A549 (cell line): ENCODE measurements around the gene OXLD1. TPM values are rescaled to one million over a fixed set of nuclear protein-coding genes. Genes with fewer than 3 reads are reported as not detected.

Source experiments
- ATAC-seq, 2 experiments: fragments of 200-7000 bp in 1 of 2; fragments of >200 bp in 1 of 2; cut with Nextera tagmentation in 1 of 2; cut with Tn5 transposase in 1 of 2; 3 replicates each; pipeline versions ENCODE4 v1.8.0 to v1.9.1; 2018 to 2020; ENCODE audit warnings: mild to moderate bottlenecking in 1 of 2, moderate library complexity in 1 of 2
- CTCF ChIA-PET: fragments of 300-600 bp; sonication (Branson Sonifier 250); formaldehyde crosslinking; extraction: SDS; loops from one replicate; lab custom pipeline; 2021; ENCODE audit warnings: antibody characterized with exemption, inconsistent platforms; lab: Yijun Ruan, JAX
- POLR2A ChIA-PET: fragments of 350-600 bp; formaldehyde crosslinking; extraction: SDS; loops from one replicate; lab custom pipeline; 2021; ENCODE audit warnings: antibody characterized with exemption, inconsistent platforms; lab: Yijun Ruan, JAX
- DNase-seq, 2 experiments: peaks; one replicate each; pipeline versions ENCODE4 v3.0.0 to v3.0.0-alpha.2; 2011 to 2016; ENCODE audit warnings: low read depth in 1 of 2, low spot score in 1 of 2
- FAIRE-seq: peaks from 2 replicates; lab custom pipeline; 2011; peaks lifted over from hg19 to GRCh38; lab: Jason Lieb, UNC
- H3K27ac ChIP-seq, 2 experiments: fragments of >200 bp; sonication (Bioruptor Twin); formaldehyde crosslinking; 3 replicates each; pipeline ENCODE4 v1.5.1; 2016 to 2017
- H3K4me1 ChIP-seq: fragments of >200 bp; sonication (Bioruptor Twin); formaldehyde crosslinking; 3 replicates; pipeline ENCODE4 v1.6.1; 2016
- H3K4me2 ChIP-seq: fragments of >200 bp; sonication (Bioruptor Twin); formaldehyde crosslinking; 3 replicates; pipeline ENCODE4 v1.6.1; 2016
- H3K4me3 ChIP-seq: fragments of >200 bp; sonication (Bioruptor Twin); formaldehyde crosslinking; 3 replicates; pipeline ENCODE4 v1.5.1; 2016
- H3K9me3 ChIP-seq: fragments of >200 bp; sonication (Bioruptor Twin); formaldehyde crosslinking; 3 replicates; pipeline ENCODE4 v1.6.1; 2016
- BHLHE40 ChIP-seq: IDR thresholded peaks from 2 replicates; pipeline ENCODE4 v1.6.1; 2012; ENCODE audit warnings: low read depth, low read length, inconsistent platforms
- CBX2 ChIP-seq: fragments of 200-600 bp; sonication (generic); IDR thresholded peaks from 2 replicates; pipeline ENCODE4 v1.6.1; 2016; ENCODE audit warnings: low read depth, mild to moderate bottlenecking, borderline replicate concordance
- EHF ChIP-seq: fragments of 250-450 bp; sonication (Bioruptor Pico); IDR thresholded peaks from 2 replicates; pipeline ENCODE4 v1.5.0; 2020; ENCODE audit warnings: mild to moderate bottlenecking
- EHMT2 ChIP-seq: fragments of 200-600 bp; sonication (generic); IDR thresholded peaks from 2 replicates; pipeline ENCODE4 v1.6.1; 2016; ENCODE audit warnings: antibody characterized with exemption, low read depth, mild to moderate bottlenecking, moderate library complexity
- FOSB ChIP-seq: fragments of 250-450 bp; sonication (Bioruptor Pico); IDR thresholded peaks from 2 replicates; pipeline ENCODE4 v1.5.0; 2020; ENCODE audit warnings: mild to moderate bottlenecking, moderate library complexity
- FOSL2 ChIP-seq, 2 experiments: fragments of 450-650 bp in 1 of 2; fragments of >200 bp in 1 of 2; sonication (Bioruptor Twin) in 1 of 2; formaldehyde crosslinking; IDR thresholded peaks; 2 replicates each; pipeline versions ENCODE4 v1.5.0 to v1.6.1; 2016 to 2020; ENCODE audit warnings: mild to moderate bottlenecking in 1 of 2, moderate library complexity in 1 of 2
- GATA3 ChIP-seq: IDR thresholded peaks from 2 replicates; pipeline ENCODE4 v1.6.1; 2012; ENCODE audit warnings: borderline replicate concordance
- PHF8 ChIP-seq: fragments of 200-600 bp; sonication (generic); IDR thresholded peaks from 2 replicates; pipeline ENCODE4 v1.6.1; 2016; ENCODE audit warnings: low read depth, mild to moderate bottlenecking, antibody characterized with exemption, moderate library complexity, borderline replicate concordance
- POLR2A ChIP-seq: IDR thresholded peaks from 2 replicates; pipeline ENCODE4 v1.6.1; 2012; ENCODE audit warnings: mild to moderate bottlenecking, low read length
- RARB ChIP-seq: fragments of 250-450 bp; sonication (Bioruptor Pico); IDR thresholded peaks from 2 replicates; pipeline ENCODE4 v1.8.0; 2021; ENCODE audit warnings: mild to moderate bottlenecking, moderate library complexity
- RCOR1 ChIP-seq: fragments of 150-350 bp; IDR thresholded peaks from 2 replicates; pipeline ENCODE4 v1.6.1; 2014; ENCODE audit warnings: antibody characterized with exemption, low read length, low read depth
- RNF2 ChIP-seq: fragments of 200-600 bp; sonication (generic); IDR thresholded peaks from 2 replicates; pipeline ENCODE4 v1.6.1; 2016; ENCODE audit warnings: low read depth, mild to moderate bottlenecking, antibody characterized with exemption, moderate library complexity, borderline replicate concordance
- TFCP2L1 ChIP-seq: fragments of 250-450 bp; sonication (Bioruptor Pico); IDR thresholded peaks from 2 replicates; pipeline ENCODE4 v1.5.0; 2021; ENCODE audit warnings: mild to moderate bottlenecking
- ZC3H11A ChIP-seq: fragments of 450-650 bp; IDR thresholded peaks from 2 replicates; pipeline ENCODE4 v1.6.1; 2014; ENCODE audit warnings: antibody characterized with exemption, mild to moderate bottlenecking
- ZSCAN20 ChIP-seq: fragments of 250-450 bp; sonication (Bioruptor Pico); IDR thresholded peaks from 2 replicates; pipeline ENCODE4 v1.8.0; 2022; ENCODE audit warnings: mild to moderate bottlenecking, moderate library complexity
- WGBS: methylation state at CpG from one replicate; pipeline ENCODE4 v1.1.6; 2017; ENCODE audit errors: missing lambda C conversion rate; 5-methylcytosine and 5-hydroxymethylcytosine counted together
- polyA plus RNA-seq, 4 experiments: library from polyadenylated mRNA; depleted of rRNA in 3 of 4; stranded (reverse); fragments of >200 nt; fragmentation: RNase III in 1 of 4; extraction: RNeasy Plus Mini Kit Qiagen cat#74134 plus additional on column Dnase treatment in 1 of 4; gene quantifications; 2 replicates in 3 of 4; 3 replicates in 1 of 4; pipeline ENCODE4 v1.2.3, GENCODE V29; 2011 to 2017
- TF ChIP-seq, protein P1 (sequence below): fragments of 150-350 bp; IDR thresholded peaks from 2 replicates; pipeline ENCODE4 v1.6.1; 2014; ENCODE audit warnings: low read depth, mild to moderate bottlenecking, low read length
- TF ChIP-seq, protein P2 (sequence below): IDR thresholded peaks from 2 replicates; pipeline ENCODE4 v1.6.1; 2012; ENCODE audit warnings: low read depth, borderline replicate concordance
- TF ChIP-seq, protein P3 (sequence below): fragments of 200-600 bp; sonication (generic); IDR thresholded peaks from 2 replicates; pipeline ENCODE4 v1.6.1; 2016; ENCODE audit warnings: antibody characterized with exemption, mild to moderate bottlenecking, moderate library complexity
- TF ChIP-seq, protein P4 (sequence below): fragments of 450-650 bp; IDR thresholded peaks from 2 replicates; pipeline ENCODE4 v1.6.1; 2014; ENCODE audit warnings: antibody characterized with exemption

The OXLD1 gene
- polyA plus RNA-seq, 2 of the 4 experiments (the other 2 are of a cell fraction), result 38.7 to 47.1 TPM

DNA sequence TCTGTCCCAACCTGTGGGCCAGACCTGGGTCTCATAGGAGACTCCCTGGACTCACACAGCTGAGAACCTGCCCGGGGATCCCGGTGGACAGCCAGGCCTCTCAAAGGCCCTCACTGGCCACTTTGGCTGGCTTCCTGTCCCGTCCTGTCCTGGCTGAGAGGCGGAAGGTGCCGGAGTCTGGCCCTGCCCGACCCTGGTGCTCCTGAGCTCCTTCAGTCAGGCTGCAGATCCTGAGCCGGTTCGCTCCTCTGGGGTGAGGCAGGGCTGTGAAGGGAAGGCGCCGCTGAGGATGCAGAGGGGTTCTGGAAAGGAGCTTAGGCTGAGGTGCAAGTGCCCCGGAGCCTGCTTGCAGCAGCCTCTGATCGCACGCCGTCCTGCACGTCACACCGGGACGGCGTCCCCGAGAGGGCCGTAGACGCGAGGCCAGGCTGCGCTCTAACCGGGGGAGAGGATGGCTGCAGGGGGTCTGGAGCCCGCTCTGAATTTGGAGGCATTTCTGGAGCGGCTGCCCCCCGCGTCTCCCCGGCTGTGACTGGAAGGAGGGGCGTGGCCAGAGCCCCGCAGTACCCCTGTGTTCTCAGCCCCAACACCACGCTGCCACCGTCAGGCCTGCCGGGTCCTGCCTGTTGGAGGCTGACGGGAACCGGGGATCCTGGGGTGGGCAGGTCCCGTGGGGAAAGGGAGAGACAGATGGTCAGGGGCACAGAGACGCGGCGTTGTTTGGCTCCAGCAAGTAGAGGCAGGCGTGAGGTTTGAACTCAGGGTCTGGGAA lies 21.6 kb upstream of the OXLD1 start:
- H3K4me2 ChIP-seq, result no peak overlapping the region
- no peak for FAIRE-seq
- no peak for DNase-seq
- TF ChIP-seq TFCP2L1 (CRISPR knock-in tag) (no peak), EHMT2 (no peak)
- TF ChIP-seq, protein P1, sequence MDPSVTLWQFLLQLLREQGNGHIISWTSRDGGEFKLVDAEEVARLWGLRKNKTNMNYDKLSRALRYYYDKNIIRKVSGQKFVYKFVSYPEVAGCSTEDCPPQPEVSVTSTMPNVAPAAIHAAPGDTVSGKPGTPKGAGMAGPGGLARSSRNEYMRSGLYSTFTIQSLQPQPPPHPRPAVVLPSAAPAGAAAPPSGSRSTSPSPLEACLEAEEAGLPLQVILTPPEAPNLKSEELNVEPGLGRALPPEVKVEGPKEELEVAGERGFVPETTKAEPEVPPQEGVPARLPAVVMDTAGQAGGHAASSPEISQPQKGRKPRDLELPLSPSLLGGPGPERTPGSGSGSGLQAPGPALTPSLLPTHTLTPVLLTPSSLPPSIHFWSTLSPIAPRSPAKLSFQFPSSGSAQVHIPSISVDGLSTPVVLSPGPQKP, result no peak
- TF ChIP-seq, all 56 proteins: peak for 0
- Histone ChIP-seq H3K27ac (no peak overlapping the region), H3K9me3 (no peaks in the 10 kb centered on the region), H3K4me3 (no peak overlapping the region), H3K4me1 (peaks cover 11% of the 10 kb centered on the region)
- ATAC-seq, result no peak
- 90% methylated on average over 41 of the region's 41 CpGs for WGBS
- ChIA-PET CTCF (interaction anchor here (1.2 to 1.5 kb wide), 4 partner anchors 8 to 169 kb away, joined by 3 to 6 read pairs (median 5); no protein-coding TSS in a partner anchor), POLR2A (no interaction called here)

DNA sequence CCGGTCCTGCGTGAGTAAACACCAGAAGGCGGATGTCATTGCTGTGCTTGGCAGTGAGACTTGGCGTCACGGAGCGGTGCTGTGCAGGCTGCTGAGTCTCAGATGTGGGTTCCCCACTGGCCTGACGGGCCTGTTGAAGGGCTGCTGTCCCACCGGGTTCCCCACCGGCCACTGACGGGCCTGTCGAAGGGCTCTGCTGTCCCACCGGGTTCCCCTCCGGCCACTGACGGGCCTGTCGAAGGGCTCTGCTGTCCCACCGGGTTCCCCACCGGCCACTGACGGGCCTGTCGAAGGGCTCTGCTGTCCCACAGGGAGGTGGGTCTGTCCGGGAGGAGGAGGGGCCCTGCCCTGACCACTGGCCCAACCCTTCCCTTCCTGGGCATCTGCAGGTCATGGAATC lies 20.2 kb upstream of the OXLD1 start:
- H3K27ac ChIP-seq, result no peak overlapping the region
- H3K9me3 ChIP-seq, result no peaks in the 10 kb centered on the region
- 94% methylated on average over 20 of the region's 20 CpGs for WGBS
- ChIA-PET POLR2A (no interaction called here), CTCF (interaction anchor here (1.2 to 1.5 kb wide), 4 partner anchors 10 to 167 kb away, joined by 3 to 6 read pairs (median 5); no protein-coding TSS in a partner anchor)
- no peak overlapping the region for H3K4me2 ChIP-seq
- no peak for FAIRE-seq
- no peak for DNase-seq
- no peak overlapping the region for H3K4me3 ChIP-seq
- TF ChIP-seq RNF2, result no peak
- TF ChIP-seq RCOR1, result no peak
- TF ChIP-seq ZC3H11A, result no peak
- peaks cover 23% of the 10 kb centered on the region for H3K4me1 ChIP-seq
- ATAC-seq, result no peak

DNA sequence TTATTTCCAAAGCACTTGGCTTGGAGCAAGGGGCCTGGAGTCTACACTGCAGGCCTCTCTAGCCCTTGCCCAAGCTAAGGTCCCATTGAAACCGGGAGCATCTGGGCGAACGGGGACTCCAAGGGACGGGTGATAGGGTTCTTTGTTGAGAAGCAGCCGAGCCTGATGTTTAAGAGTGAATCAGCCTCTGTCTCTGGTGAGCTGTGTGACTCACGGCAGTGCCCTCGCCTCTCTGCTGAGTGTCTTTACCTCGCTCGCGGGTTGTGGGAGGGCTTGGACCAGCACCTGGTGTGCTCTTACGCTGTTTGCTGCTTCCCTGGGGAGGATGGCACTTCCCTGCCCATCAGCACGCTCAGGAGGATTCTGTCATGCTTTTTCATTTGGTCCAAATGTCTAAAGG lies 18.7 kb upstream of the OXLD1 start:
- peak in 1 of 2 experiments; percentile 76 for DNase-seq
- TF ChIP-seq, protein P2, sequence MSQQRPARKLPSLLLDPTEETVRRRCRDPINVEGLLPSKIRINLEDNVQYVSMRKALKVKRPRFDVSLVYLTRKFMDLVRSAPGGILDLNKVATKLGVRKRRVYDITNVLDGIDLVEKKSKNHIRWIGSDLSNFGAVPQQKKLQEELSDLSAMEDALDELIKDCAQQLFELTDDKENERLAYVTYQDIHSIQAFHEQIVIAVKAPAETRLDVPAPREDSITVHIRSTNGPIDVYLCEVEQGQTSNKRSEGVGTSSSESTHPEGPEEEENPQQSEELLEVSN, result no peak
- TF ChIP-seq FOSL2 (IDR thresholded peaks at IDR 0.05) (no peak), FOSL2 (CRISPR knock-in tag; IDR thresholded peaks at IDR 0.05) (peak; percentile 35; the same call in 1 of the 2 replicates)
- H3K9me3 ChIP-seq, result no peaks in the 10 kb centered on the region
- CTCF ChIA-PET, result interaction anchor here (0.7 to 8.1 kb wide), 7 partner anchors 9 to 432 kb away, joined by 3 to 54 read pairs (median 4); partner anchors contain the start of gene MRPL12
- H3K4me3 ChIP-seq, result peak overlapping the region; percentile 86
- no peak for FAIRE-seq
- peak overlapping the region; percentile 90 to 93; a peak in 5 of 6 replicates for H3K27ac ChIP-seq
- 39% methylated on average over 12 of the region's 12 CpGs for WGBS
- H3K4me2 ChIP-seq, result peak overlapping the region; percentile 83
- peaks cover 25% of the 10 kb centered on the region for H3K4me1 ChIP-seq
- ATAC-seq, result peak in 1 of 2 experiments; percentile 2; a peak in 1 of 6 replicates
- POLR2A ChIA-PET, result interaction anchor here (3.8 kb wide), 1 partner anchor 17 kb away, joined by 42 read pairs; the partner anchor contains the start of gene MRPL12

DNA sequence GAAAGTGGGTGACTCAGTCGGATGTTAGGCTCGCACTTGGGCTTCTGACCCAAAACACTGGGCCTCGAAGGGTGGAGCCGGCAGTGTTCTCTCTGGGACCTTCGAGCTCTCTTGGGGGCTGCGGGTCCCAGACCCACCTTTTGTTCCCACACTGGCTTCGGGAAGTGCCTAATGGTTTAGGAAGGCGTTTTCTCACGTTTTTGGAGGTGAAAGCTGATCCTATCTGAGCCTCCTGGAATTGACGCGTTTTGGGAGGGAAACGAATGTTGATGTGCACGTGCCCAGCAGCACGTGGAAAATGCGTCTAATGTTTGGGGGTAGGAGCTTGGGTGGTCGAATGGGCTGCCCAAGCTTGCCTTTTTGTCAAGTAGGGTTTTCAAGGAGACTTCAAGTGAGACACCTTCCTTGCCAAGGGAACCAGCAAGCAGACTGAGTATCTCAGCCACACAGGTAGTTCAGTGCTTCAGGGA lies 18.1 kb upstream of the OXLD1 start:
- peak in 1 of 2 experiments; percentile 10; a peak in 4 of 6 replicates for ATAC-seq
- Histone ChIP-seq H3K4me1 (peaks cover 25% of the 10 kb centered on the region), H3K27ac (peak overlapping the region; percentile 90 to 93), H3K9me3 (no peaks in the 10 kb centered on the region), H3K4me2 (peak overlapping the region; percentile 83), H3K4me3 (peak overlapping the region; percentile 86)
- ChIA-PET CTCF (interaction anchor here (1.4 to 8.1 kb wide), 7 partner anchors 9 to 170 kb away, joined by 3 to 54 read pairs (median 8); partner anchors contain the start of gene MRPL12), POLR2A (interaction anchor here (1.0 to 3.8 kb wide), 5 partner anchors 9 to 239 kb away, joined by 3 to 42 read pairs (median 5); partner anchors contain the start of genes CCDC137, MCRIP1, MRPL12 and OXLD1)
- DNase-seq, result peak in 1 of 2 experiments; percentile 77
- no peak for FAIRE-seq
- WGBS, result 7% methylated on average over 14 of the region's 16 CpGs
- TF ChIP-seq BHLHE40, result 0 out of 2 replicates have a peak, but pooled peaks have one; percentile 34
- TF ChIP-seq PHF8, result 0 out of 2 replicates have a peak, but pooled peaks have one; percentile 33
- no peak for TF ChIP-seq ZSCAN20 (CRISPR knock-in tag)
- peak; percentile 84 for TF ChIP-seq EHF (CRISPR knock-in tag)
- TF ChIP-seq, protein P2, result peak; percentile 98
- TF ChIP-seq RARB, result no peak
- TF ChIP-seq GATA3, result no peak
- TF ChIP-seq, protein P3, sequence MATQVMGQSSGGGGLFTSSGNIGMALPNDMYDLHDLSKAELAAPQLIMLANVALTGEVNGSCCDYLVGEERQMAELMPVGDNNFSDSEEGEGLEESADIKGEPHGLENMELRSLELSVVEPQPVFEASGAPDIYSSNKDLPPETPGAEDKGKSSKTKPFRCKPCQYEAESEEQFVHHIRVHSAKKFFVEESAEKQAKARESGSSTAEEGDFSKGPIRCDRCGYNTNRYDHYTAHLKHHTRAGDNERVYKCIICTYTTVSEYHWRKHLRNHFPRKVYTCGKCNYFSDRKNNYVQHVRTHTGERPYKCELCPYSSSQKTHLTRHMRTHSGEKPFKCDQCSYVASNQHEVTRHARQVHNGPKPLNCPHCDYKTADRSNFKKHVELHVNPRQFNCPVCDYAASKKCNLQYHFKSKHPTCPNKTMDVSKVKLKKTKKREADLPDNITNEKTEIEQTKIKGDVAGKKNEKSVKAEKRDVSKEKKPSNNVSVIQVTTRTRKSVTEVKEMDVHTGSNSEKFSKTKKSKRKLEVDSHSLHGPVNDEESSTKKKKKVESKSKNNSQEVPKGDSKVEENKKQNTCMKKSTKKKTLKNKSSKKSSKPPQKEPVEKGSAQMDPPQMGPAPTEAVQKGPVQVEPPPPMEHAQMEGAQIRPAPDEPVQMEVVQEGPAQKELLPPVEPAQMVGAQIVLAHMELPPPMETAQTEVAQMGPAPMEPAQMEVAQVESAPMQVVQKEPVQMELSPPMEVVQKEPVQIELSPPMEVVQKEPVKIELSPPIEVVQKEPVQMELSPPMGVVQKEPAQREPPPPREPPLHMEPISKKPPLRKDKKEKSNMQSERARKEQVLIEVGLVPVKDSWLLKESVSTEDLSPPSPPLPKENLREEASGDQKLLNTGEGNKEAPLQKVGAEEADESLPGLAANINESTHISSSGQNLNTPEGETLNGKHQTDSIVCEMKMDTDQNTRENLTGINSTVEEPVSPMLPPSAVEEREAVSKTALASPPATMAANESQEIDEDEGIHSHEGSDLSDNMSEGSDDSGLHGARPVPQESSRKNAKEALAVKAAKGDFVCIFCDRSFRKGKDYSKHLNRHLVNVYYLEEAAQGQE, result no peak
- no peak for TF ChIP-seq FOSB
- TF ChIP-seq, protein P4, sequence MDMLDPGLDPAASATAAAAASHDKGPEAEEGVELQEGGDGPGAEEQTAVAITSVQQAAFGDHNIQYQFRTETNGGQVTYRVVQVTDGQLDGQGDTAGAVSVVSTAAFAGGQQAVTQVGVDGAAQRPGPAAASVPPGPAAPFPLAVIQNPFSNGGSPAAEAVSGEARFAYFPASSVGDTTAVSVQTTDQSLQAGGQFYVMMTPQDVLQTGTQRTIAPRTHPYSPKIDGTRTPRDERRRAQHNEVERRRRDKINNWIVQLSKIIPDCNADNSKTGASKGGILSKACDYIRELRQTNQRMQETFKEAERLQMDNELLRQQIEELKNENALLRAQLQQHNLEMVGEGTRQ, result peak; percentile 73
- no peak for TF ChIP-seq POLR2A
- no peak for TF ChIP-seq CBX2
